NCI-H1417 (cell line): Measurements from ENCODE around the gene MED10.
"Not testable (repeated sequence)": the region's sequence is repeated elsewhere in the genome, so short reads cannot be mapped to it uniquely, and the experiment has no call there.

Experiments used
- DNase-seq, 3 experiments: peaks; one replicate each; lab custom pipeline; 2025; lab: John Stamatoyannopoulos, UW

Gene MED10

GRCh38 chr5:6373081-6373846 is 5.1 kb downstream of the MED10 start:
- no peak for DNase-seq

GRCh38 chr5:6372251-6373080 is 5.9 kb downstream of the MED10 start:
- no peak for DNase-seq

DNA sequence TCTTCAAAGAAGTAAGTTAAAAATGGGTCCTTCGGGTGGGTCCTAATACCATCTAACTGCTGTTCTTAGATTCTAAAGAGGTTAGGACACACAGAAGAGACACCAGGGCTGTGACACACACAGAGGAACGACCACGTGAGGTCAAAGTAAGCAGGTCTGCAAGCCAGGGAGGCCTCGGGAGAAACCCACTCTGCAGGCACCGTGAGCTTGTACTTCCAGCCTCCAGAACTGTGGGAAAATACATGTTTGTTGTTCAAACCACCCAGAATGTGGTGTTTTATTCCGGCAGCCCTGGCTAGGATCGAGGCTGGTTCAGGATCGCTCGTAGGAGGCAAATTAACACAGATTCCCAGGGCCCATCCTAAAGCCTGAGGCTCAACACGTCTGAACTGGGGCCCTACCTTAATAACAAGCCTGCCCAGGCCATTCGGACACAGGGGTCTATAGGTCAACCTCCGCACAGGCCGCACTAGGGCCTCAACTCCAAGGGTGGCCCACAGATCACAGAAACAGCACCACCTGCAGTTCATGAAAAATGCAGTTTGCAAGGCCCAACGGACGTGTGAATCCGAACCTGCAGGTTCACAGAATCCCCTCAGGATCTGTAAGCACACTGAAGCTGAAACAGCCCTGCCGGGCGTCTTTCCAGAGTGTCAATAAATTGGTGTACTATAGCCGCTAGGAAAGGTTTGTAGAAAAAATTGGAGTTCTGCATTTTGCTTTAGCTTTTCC is 7.1 kb downstream of the MED10 start:
- DNase-seq: no peak

DNA sequence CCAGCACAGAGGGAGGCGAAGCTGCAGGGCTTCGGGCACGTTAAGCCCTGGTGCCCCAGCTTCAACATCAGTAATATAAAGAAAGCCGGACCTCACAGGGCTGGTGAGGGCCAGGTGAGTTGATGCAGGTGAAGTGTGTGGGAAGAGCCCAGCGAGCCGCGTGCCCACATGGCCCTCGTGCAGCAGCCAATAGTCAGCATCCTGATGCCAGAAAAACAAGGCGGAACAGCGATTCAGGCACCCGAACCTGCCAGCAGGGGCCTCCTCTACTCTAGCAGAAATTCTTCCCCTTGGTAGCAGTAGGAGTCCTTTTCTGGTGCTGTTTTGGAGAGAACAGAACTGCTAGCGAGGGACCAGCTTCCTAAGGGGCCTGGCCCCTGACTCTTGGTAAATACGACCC is 7.8 kb downstream of the MED10 start:
- DNase-seq: peak in 1 of 3 experiments; percentile 2

- peak in 2 of 3 experiments; percentile 26 to 61 for DNase-seq
These were observed 12.3 kb downstream of the MED10 start for GRCh38 chr5:6365977-6366590.

DNA sequence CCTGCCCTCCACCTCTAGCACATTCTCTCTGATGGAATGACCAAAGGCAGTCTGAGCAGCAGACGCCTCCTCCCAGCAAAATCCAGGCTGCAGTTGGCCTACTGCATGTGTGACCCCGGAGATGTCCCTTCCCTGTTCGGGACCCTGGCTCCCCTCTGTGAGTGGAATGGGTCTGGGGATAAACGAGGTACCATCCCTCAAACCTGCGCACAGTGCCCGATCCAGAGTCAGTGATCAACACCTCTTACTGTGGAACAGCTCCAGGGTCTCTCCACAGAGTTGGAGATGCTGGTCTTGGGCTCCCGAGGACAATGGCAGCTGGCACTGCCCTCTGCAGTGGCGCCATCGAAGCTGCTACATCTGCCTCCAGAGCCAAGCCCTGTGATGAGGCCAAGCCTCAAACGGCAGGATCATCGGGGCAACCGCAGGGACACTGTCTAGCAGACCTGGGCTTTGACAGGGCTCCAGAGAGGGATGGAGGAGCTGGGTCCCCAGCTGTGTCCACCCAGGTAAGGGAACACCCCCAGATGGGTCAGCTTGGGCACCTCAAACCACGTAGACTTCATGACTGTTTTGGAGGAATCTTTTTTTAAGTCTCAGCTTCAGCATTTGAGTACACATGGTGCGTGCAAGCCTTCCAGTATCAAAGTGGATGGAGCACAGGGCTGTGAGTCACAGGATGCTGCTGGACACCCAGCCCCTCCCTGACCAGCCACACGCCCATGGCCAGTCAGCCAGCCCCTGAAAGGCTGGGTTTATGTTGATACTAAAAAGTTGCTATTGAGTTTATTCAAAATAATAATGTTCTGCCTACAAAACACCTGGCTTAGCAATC is 13.0 kb downstream of the MED10 start:
- DNase-seq: no peak

- not testable (repeated sequence) for DNase-seq
These were observed 14.8 kb downstream of the MED10 start for GRCh38 chr5:6363454-6364011.

DNA sequence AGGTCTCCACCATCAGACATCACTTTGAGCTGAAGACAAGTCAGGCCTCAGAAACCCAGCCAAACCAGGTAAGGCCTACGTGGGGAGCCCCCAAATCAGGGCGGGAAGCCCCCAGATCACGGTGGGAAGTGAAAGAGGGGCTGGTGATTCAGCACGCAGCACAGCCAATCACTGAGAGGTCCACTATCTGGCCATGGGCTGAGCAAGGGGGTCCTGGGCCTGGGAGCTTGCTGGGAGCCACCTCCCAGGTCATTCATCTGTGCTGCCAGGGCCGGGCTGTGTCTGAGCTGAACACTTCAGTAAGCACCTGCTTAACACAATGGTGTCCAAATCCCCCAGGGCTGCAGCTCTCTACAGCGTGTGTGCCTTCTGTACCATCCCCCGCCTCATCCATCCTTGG is 15.5 kb downstream of the MED10 start:
- DNase-seq: peak in 1 of 3 experiments; percentile 17

- DNase-seq: no peak
These were observed 17.2 kb downstream of the MED10 start for GRCh38 chr5:6361101-6361500.

DNA sequence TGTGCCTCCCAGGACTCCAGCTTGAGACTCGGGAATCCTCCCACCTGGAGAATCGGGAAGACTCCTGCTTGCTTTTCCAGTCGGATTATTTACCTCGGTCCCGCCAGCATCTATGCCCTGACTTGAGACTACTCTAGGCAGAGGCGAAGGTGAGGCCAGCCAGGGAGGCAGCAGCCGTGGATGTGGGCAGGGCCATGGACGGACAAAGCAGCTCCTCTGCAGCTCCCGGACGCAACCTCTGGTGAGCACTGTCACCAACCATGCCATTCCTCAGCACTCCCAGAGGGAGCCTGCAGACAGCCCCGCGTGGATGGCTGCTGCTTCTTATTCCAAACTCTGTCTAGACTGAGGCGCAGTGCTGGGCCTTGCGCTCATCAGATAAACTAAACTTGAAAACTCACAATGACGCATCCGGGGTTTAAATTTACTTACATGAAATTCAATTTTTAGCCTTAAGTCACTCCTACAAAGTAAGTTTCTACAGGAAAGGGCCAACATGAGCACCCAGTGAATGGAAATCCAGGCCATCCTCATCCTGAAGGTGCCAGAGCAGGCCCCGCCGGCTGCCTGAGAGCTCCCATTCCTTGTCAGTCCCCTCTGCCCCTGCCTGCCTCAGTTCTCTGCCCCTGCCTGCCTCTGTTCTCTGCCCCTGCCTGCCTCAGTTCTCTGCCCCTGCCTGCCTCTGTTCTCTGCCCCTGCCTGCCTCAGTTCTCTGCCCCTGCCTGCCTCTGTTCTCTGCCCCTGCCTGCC is 17.8 kb downstream of the MED10 start:
- DNase-seq: peak in 1 of 3 experiments; percentile 35

GRCh38 chr5:6359555-6360322 is 18.6 kb downstream of the MED10 start:
- DNase-seq: peak in 2 of 3 experiments; percentile 72 to 86

DNA sequence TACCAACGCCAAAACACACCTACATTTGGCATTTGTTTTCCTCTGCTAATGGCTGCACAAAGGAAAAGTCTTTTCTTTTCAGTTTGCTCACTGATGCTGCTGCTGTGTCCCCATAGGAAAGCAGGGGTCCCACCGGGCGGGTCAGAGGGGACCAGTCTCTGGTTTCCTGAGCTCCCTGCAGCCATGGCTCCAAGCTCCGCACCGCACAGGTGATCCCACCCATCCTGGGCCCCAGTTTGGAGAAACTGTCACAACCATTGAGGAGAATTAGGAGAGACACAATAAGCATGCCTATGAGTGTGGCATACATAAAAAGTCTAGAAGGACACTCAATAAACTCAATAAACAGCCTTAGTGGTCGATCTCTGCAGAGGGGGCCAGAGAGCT is 19.9 kb downstream of the MED10 start:
- no peak for DNase-seq

- not testable (repeated sequence) for DNase-seq
These were observed 20.4 kb downstream of the MED10 start for GRCh38 chr5:6357817-6358433.

GRCh38 chr5:6356578-6357164 is 21.7 kb downstream of the MED10 start:
- DNase-seq: peak in 2 of 3 experiments; percentile 20 to 67

DNA sequence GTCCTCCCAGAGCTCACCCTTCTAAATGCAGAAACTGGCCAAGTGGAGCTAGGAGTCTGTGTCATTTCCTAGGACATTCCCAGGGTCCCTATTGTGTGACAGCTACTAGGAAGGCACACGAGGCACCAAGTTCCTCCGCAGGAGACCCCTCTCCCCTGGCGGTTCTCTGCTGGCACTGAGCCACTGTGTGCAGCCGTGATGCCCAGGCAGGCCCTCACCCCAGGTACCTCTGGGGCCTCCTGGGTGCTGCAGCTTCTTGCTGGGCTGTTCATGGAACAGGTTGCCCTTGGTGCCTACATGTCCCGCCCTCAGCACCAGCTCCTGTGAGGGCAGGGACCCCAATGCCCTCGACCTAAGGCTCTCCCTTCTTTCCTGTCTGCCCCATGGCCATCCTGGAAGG is 23.1 kb downstream of the MED10 start:
- DNase-seq: no peak

GRCh38 chr5:6354848-6355247 is 23.5 kb downstream of the MED10 start:
- DNase-seq: no peak

GRCh38 chr5:6353602-6354302 is 24.6 kb downstream of the MED10 start:
- no peak for DNase-seq
